ENCODE results near the gene OTUD4. TPM values are rescaled to one million over a fixed set of nuclear protein-coding genes. Genes with fewer than 3 reads are reported as not detected.

OTUD4 gene
- total and polyA plus RNA-seq, 9 of the 15 experiments (the other 6 are each of a cell fraction or from before 2014, with no cell fraction given), result 4.2 to 29.0 (median 24.8) TPM

DNA sequence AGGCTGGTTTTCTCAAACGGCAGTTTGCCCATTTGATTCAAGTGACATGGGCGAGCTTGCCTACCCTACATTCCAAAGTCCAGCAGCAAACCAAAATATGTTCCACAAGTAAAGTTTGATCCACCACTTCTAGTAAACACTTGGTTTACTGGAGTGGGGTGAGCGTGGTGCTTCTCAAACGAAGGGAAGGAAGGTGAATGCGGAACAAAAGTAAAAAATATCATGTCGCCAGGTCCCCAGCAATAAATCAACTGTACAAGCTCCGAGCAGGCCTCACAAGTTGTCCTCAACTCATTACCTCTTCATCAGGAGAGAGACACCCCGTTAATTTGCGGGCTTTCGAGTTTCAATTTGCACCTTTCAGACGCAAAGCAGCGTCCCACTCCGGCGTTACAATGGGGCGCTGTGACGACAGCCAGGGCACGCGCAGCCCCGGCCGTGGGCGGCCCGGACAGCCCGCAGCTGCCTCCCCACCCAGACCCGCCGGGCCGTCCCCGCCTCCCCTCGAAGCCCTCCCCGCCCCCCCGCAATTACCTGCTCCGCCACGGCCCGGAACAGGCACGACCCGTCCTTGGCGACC is 1.0 kb downstream of the OTUD4 start (continued):
- TF ChIP-seq TAF15 (IDR thresholded peaks at IDR 0.05; ENCODE audit: low read depth, low read length), result no peak
- TF ChIP-seq, protein P1, sequence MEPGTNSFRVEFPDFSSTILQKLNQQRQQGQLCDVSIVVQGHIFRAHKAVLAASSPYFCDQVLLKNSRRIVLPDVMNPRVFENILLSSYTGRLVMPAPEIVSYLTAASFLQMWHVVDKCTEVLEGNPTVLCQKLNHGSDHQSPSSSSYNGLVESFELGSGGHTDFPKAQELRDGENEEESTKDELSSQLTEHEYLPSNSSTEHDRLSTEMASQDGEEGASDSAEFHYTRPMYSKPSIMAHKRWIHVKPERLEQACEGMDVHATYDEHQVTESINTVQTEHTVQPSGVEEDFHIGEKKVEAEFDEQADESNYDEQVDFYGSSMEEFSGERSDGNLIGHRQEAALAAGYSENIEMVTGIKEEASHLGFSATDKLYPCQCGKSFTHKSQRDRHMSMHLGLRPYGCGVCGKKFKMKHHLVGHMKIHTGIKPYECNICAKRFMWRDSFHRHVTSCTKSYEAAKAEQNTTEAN (CRISPR knock-in tag; IDR thresholded peaks at IDR 0.05), result no peak
- TF ChIP-seq HMG20A (CRISPR knock-in tag; conservative IDR thresholded peaks at IDR 0.05), result no peak
- TF ChIP-seq DPF2 (IDR thresholded peaks at IDR 0.05), result no peak
- TF ChIP-seq MAFF (IDR thresholded peaks at IDR 0.05; ENCODE audit: low read length), result no peak
- TF ChIP-seq, protein P2, sequence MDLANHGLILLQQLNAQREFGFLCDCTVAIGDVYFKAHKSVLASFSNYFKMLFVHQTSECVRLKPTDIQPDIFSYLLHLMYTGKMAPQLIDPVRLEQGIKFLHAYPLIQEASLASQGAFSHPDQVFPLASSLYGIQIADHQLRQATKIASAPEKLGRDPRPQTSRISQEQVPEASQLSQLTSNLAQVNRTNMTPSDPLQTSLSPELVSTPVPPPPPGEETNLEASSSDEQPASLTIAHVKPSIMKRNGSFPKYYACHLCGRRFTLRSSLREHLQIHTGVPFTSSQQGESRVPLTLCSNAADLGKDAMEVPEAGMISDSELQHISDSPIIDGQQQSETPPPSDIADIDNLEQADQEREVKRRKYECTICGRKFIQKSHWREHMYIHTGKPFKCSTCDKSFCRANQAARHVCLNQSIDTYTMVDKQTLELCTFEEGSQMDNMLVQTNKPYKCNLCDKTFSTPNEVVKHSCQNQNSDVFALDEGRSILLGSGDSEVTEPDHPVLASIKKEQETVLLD (IDR thresholded peaks at IDR 0.05), result no peak
- peak; percentile 8; the same call in 1 of the 2 replicates for TF ChIP-seq JUND (IDR thresholded peaks at IDR 0.05; ENCODE audit: borderline replicate concordance, low read depth, low read length)
- TF ChIP-seq JUND (tag; IDR thresholded peaks at IDR 0.05; ENCODE audit: borderline replicate concordance, low read depth, low read length), result no peak
- TF ChIP-seq RCOR1 (IDR thresholded peaks at IDR 0.05; ENCODE audit: borderline replicate concordance in 1 of 2, low read depth in 2 of 2, low read length in 2 of 2), result no peak
- TF ChIP-seq EGR1 (conservative IDR thresholded peaks at IDR 0.05), result peak; percentile 76
- TF ChIP-seq, protein P3, sequence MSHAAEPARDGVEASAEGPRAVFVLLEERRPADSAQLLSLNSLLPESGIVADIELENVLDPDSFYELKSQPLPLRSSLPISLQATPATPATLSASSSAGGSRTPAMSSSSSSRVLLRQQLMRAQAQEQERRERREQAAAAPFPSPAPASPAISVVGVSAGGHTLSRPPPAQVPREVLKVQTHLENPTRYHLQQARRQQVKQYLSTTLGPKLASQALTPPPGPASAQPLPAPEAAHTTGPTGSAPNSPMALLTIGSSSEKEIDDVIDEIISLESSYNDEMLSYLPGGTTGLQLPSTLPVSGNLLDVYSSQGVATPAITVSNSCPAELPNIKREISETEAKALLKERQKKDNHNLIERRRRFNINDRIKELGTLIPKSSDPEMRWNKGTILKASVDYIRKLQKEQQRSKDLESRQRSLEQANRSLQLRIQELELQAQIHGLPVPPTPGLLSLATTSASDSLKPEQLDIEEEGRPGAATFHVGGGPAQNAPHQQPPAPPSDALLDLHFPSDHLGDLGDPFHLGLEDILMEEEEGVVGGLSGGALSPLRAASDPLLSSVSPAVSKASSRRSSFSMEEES (CRISPR knock-in tag; IDR thresholded peaks at IDR 0.05), result no peak
- TF ChIP-seq, protein P4, sequence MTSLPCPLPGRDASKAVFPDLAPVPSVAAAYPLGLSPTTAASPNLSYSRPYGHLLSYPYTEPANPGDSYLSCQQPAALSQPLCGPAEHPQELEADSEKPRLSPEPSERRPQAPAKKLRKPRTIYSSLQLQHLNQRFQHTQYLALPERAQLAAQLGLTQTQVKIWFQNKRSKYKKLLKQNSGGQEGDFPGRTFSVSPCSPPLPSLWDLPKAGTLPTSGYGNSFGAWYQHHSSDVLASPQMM (CRISPR knock-in tag; IDR thresholded peaks at IDR 0.05), result no peak
- no peak for TF ChIP-seq ARHGAP35 (IDR thresholded peaks at IDR 0.05; ENCODE audit: partially characterized antibody)
- no peak for TF ChIP-seq GTF2E2 (tag; IDR thresholded peaks at IDR 0.05)
- TF ChIP-seq HDAC1 (IDR thresholded peaks at IDR 0.05), result 0 out of 4 replicates have a peak, but pooled peaks of 1 of the 2 experiments have one; percentile 21
- TF ChIP-seq HNRNPLL (IDR thresholded peaks at IDR 0.05; ENCODE audit: low read depth, low read length, poor library complexity, severe bottlenecking), result no peak
- TF ChIP-seq, protein P5, sequence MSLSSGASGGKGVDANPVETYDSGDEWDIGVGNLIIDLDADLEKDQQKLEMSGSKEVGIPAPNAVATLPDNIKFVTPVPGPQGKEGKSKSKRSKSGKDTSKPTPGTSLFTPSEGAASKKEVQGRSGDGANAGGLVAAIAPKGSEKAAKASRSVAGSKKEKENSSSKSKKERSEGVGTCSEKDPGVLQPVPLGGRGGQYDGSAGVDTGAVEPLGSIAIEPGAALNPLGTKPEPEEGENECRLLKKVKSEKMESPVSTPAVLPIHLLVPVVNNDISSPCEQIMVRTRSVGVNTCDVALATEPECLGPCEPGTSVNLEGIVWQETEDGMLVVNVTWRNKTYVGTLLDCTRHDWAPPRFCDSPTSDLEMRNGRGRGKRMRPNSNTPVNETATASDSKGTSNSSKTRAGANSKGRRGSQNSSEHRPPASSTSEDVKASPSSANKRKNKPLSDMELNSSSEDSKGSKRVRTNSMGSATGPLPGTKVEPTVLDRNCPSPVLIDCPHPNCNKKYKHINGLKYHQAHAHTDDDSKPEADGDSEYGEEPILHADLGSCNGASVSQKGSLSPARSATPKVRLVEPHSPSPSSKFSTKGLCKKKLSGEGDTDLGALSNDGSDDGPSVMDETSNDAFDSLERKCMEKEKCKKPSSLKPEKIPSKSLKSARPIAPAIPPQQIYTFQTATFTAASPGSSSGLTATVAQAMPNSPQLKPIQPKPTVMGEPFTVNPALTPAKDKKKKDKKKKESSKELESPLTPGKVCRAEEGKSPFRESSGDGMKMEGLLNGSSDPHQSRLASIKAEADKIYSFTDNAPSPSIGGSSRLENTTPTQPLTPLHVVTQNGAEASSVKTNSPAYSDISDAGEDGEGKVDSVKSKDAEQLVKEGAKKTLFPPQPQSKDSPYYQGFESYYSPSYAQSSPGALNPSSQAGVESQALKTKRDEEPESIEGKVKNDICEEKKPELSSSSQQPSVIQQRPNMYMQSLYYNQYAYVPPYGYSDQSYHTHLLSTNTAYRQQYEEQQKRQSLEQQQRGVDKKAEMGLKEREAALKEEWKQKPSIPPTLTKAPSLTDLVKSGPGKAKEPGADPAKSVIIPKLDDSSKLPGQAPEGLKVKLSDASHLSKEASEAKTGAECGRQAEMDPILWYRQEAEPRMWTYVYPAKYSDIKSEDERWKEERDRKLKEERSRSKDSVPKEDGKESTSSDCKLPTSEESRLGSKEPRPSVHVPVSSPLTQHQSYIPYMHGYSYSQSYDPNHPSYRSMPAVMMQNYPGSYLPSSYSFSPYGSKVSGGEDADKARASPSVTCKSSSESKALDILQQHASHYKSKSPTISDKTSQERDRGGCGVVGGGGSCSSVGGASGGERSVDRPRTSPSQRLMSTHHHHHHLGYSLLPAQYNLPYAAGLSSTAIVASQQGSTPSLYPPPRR (CRISPR knock-in tag; IDR thresholded peaks at IDR 0.05; ENCODE audit: borderline replicate concordance), result no peak
- no peak for TF ChIP-seq NR1H2 (CRISPR knock-in tag; IDR thresholded peaks at IDR 0.05)
- no peak for TF ChIP-seq RBFOX2 (IDR thresholded peaks at IDR 0.05; ENCODE audit: low read depth, low read length)

Data from K562 (cell line).